Stimulated activated CD4-positive, alpha-beta T cell treated with anti-CD3 and anti-CD28 coated beads, Interleukin-4, amount 100 ng/mL, for 48 hours (primary cell): ENCODE measurements around the gene BUB3.

Experiments
- DNase-seq, 2 donors: peaks; one replicate each; pipeline ENCODE4 v3.0.0-alpha.2; 2020; ENCODE audit warnings: low read depth in 2 of 2

The BUB3 gene

DNA sequence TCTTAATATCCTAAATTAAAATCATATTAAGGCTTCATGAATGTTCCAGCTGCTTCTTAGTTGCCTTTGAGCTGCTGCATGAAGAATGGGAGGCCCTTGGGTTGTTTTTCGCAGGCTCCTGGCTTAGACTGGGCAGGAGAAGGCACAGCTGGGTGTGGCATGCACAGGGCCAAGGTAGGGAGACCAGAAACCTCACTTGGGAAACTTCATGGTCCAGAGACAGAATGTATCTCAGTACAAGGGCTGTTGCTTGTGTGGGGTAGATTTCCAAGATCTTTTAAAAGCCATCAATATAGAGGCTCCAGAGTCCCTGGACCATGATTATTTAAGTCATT is 49.9 kb downstream of the BUB3 start:
- no peak for DNase-seq

DNA sequence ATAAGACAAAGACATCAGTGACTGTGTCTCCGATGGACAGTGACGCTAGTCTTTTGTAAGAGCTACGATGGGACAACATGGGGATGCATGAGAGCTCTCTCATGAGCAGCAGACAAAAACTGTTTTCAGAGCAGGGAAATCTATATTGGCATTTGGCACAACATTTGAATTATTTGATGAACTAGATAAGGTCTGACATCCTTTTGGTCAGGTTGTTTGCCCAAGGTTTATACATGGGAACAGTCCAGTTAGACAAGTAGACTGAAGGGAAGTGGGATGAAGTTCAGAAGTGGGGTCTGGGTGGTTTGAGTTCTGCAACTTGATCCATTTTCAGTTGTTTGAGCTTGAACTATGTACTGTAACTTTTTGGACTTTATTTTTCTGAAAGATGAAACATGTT is 50.8 kb downstream of the BUB3 start:
- no peak for DNase-seq

DNA sequence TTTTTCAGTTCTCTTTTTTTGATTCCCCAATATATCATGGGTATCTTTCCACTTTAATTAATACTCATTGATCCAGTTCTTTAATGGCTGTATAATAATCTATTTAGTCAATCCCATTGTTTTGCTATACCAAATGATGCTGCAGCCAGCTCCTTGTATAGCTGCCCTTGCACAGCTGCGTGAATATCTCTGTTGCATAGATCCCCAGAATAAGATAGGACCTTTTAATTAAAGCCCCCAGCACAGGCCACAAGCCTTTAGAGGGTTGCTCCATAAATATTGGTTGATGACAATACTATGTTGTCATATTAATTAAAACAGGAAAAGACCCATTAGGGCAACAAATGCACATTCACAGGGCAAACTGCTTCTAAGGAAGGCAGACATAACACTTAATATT is 57.9 kb downstream of the BUB3 start:
- no peak for DNase-seq

GRCh38 chr10:123212640-123213039 is 58.4 kb downstream of the BUB3 start:
- no peak for DNase-seq

- no peak for DNase-seq
These were observed 59.0 kb downstream of the BUB3 start for GRCh38 chr10:123213192-123213591.
